Vagina (tissue), 2 donors: ENCODE measurements around the gene LRCH1. TPM values are rescaled to one million over a fixed set of nuclear protein-coding genes. Genes with fewer than 3 reads are reported as not detected.

Source experiments
- DNase-seq, 2 donors: peaks; one replicate each; pipeline ENCODE4 v3.0.0-alpha.2; 2017; ENCODE audit errors: extremely low spot score in 2 of 2
- H3K27ac ChIP-seq: fragments of 200-600 bp; sonication (generic); one replicate; pipeline ENCODE4 v1.5.1; 2019
- H3K27me3 ChIP-seq: fragments of 200-600 bp; sonication (generic); one replicate; pipeline ENCODE4 v1.5.1; 2019
- H3K36me3 ChIP-seq, 2 donors: fragments of 200-600 bp; sonication (generic); one replicate each; pipeline ENCODE4 v1.5.1; 2017 to 2019
- H3K4me1 ChIP-seq: fragments of 200-600 bp; sonication (generic); one replicate; pipeline ENCODE4 v1.5.1; 2019
- H3K4me3 ChIP-seq, 2 donors: fragments of 200-600 bp; sonication (generic); 1 replicate in 1 of 2; 2 replicates in 1 of 2; pipeline ENCODE4 v1.5.1; 2016 to 2019
- H3K9me3 ChIP-seq: fragments of 200-600 bp; sonication (generic); one replicate; pipeline ENCODE4 v1.5.1; 2019
- CTCF ChIP-seq, 3 experiments: fragments of 450-650 bp in 2 of 3; fragments of 200-600 bp in 1 of 3; sonication (generic) in 1 of 3; IDR thresholded peaks; one replicate each; pipeline ENCODE4 v1.5.1; 2017 to 2019; ENCODE audit warnings: antibody characterized with exemption in 3 of 3, mild to moderate bottlenecking in 2 of 3, moderate library complexity in 2 of 3
- POLR2A ChIP-seq, 2 donors: fragments of 450-650 bp; IDR thresholded peaks; one replicate each; pipeline ENCODE4 v1.6.1; 2017; ENCODE audit warnings: antibody characterized with exemption in 2 of 2, mild to moderate bottlenecking in 2 of 2, moderate library complexity in 2 of 2
- POLR2AphosphoS5 ChIP-seq, 2 donors: sonication (generic); formaldehyde crosslinking; IDR thresholded peaks; one replicate each; pipeline ENCODE4 v1.9.0; 2017; ENCODE audit warnings: antibody characterized with exemption in 2 of 2, mild to moderate bottlenecking in 2 of 2, low read depth in 1 of 2; ENCODE audit not compliant: insufficient read depth in 1 of 2
- intact Hi-C: fragments of 100-400 bp; cut with DNase I; formaldehyde crosslinking; loops from one replicate; pipeline ENCODE4 v1.15.1; 2023
- total RNA-seq: library from RNA; depleted of rRNA; stranded (reverse); fragments of >200 nt; gene quantifications from one replicate; pipeline ENCODE4 v1.2.3, GENCODE V29; 2016

Gene LRCH1
- total RNA-seq, 1 donor from 2014 or later, result 21.4 TPM

GRCh38 chr13:46535002-46535401 lies 18.0 kb upstream of the LRCH1 start:
- H3K27ac ChIP-seq, result no peak overlapping the region
- no peak overlapping the region for H3K4me3 ChIP-seq
- TF ChIP-seq POLR2AphosphoS5 (IDR thresholded peaks at IDR 0.05; ENCODE audit: insufficient read depth in 1 of 2, low read depth in 1 of 2), result no peak
- TF ChIP-seq POLR2A (IDR thresholded peaks at IDR 0.05), result no peak
- no peak for TF ChIP-seq CTCF (IDR thresholded peaks at IDR 0.05)
- intact Hi-C loops, result no loop called here
- peaks cover 3% of the 10 kb centered on the region for H3K4me1 ChIP-seq
- H3K9me3 ChIP-seq, result no peaks in the 10 kb centered on the region
- H3K36me3 ChIP-seq, result no peaks in the 10 kb centered on the region
- no peak for DNase-seq
- H3K27me3 ChIP-seq, result no peaks in the 10 kb centered on the region

- no peak for DNase-seq
- no peaks in the 10 kb centered on the region for H3K4me1 ChIP-seq
- no peak overlapping the region for H3K4me3 ChIP-seq
- TF ChIP-seq POLR2A (IDR thresholded peaks at IDR 0.05) (no peak), CTCF (IDR thresholded peaks at IDR 0.05) (no peak), POLR2AphosphoS5 (IDR thresholded peaks at IDR 0.05; ENCODE audit: insufficient read depth in 1 of 2, low read depth in 1 of 2) (no peak)
- no peaks in the 10 kb centered on the region for H3K9me3 ChIP-seq
- no peaks in the 10 kb centered on the region for H3K36me3 ChIP-seq
- intact Hi-C loops, result no loop called here
- H3K27ac ChIP-seq, result no peak overlapping the region
- H3K27me3 ChIP-seq, result no peaks in the 10 kb centered on the region
Measured at GRCh38 chr13:46535825-46536224, 17.1 kb upstream of the LRCH1 start.

GRCh38 chr13:46536341-46536740 lies 16.6 kb upstream of the LRCH1 start:
- DNase-seq, result no peak
- Histone ChIP-seq H3K4me1 (no peaks in the 10 kb centered on the region), H3K27me3 (no peaks in the 10 kb centered on the region), H3K27ac (no peak overlapping the region), H3K9me3 (no peaks in the 10 kb centered on the region), H3K4me3 (no peak overlapping the region), H3K36me3 (no peaks in the 10 kb centered on the region)
- TF ChIP-seq CTCF (IDR thresholded peaks at IDR 0.05) (no peak), POLR2AphosphoS5 (IDR thresholded peaks at IDR 0.05; ENCODE audit: insufficient read depth in 1 of 2, low read depth in 1 of 2) (no peak), POLR2A (IDR thresholded peaks at IDR 0.05) (no peak)
- intact Hi-C loops, result no loop called here

- intact Hi-C loops, result no loop called here
- H3K27ac ChIP-seq, result no peak overlapping the region
- DNase-seq, result no peak
- H3K4me3 ChIP-seq, result no peak overlapping the region
- no peaks in the 10 kb centered on the region for H3K27me3 ChIP-seq
- H3K36me3 ChIP-seq, result no peaks in the 10 kb centered on the region
- H3K4me1 ChIP-seq, result no peaks in the 10 kb centered on the region
- TF ChIP-seq POLR2A (IDR thresholded peaks at IDR 0.05) (no peak), POLR2AphosphoS5 (IDR thresholded peaks at IDR 0.05; ENCODE audit: insufficient read depth in 1 of 2, low read depth in 1 of 2) (no peak), CTCF (IDR thresholded peaks at IDR 0.05) (no peak)
- no peaks in the 10 kb centered on the region for H3K9me3 ChIP-seq
Measured at GRCh38 chr13:46539231-46539630, 13.7 kb upstream of the LRCH1 start.

- no peak for TF ChIP-seq POLR2AphosphoS5 (IDR thresholded peaks at IDR 0.05; ENCODE audit: insufficient read depth in 1 of 2, low read depth in 1 of 2)
- no peak for TF ChIP-seq POLR2A (IDR thresholded peaks at IDR 0.05)
- TF ChIP-seq CTCF (IDR thresholded peaks at IDR 0.05), result no peak
- intact Hi-C loops, result no loop called here
Measured at GRCh38 chr13:46541210-46541609, 11.8 kb upstream of the LRCH1 start.

More at GRCh38 chr13:46541210-46541609, 11.8 kb upstream of the LRCH1 start:
- Histone ChIP-seq H3K27ac (no peak overlapping the region), H3K27me3 (no peaks in the 10 kb centered on the region), H3K4me1 (no peaks in the 10 kb centered on the region), H3K9me3 (no peaks in the 10 kb centered on the region), H3K36me3 (no peaks in the 10 kb centered on the region), H3K4me3 (no peak overlapping the region)
- DNase-seq, result no peak
